OCI-LY1 (cell line): ENCODE results near the gene RAB22A.

Experiments
- H2AFZ ChIP-seq: fragments of 200-600 bp; sonication (generic), shearing (Covaris generic); 2 replicates; pipeline ENCODE4 v1.6.0; 2014; ENCODE audit warnings: antibody characterized with exemption, mild to moderate bottlenecking, low read length
- H3F3A ChIP-seq: fragments of 200-600 bp; sonication (generic), shearing (Covaris generic); 2 replicates; pipeline ENCODE4 v1.6.0; 2014; ENCODE audit warnings: mild to moderate bottlenecking, antibody characterized with exemption, low read length, moderate library complexity; ENCODE audit not compliant: insufficient read depth
- H3K27ac ChIP-seq: fragments of 200-600 bp; sonication (generic); 2 replicates; pipeline ENCODE4 v1.5.1; 2014; ENCODE audit warnings: low read length, mixed run types, mild to moderate bottlenecking, low read depth; ENCODE audit not compliant: poor library complexity, severe bottlenecking
- H3K27me3 ChIP-seq: fragments of 200-600 bp; sonication (generic); 2 replicates; pipeline ENCODE4 v1.6.0; 2014; ENCODE audit warnings: antibody characterized with exemption, mild to moderate bottlenecking, low read length, moderate library complexity; ENCODE audit not compliant: insufficient read depth
- H3K36me3 ChIP-seq: fragments of 200-600 bp; sonication (generic); 2 replicates; pipeline ENCODE4 v1.6.1; 2014; ENCODE audit warnings: mild to moderate bottlenecking, antibody characterized with exemption, low read length, moderate library complexity, mixed read lengths; ENCODE audit not compliant: insufficient read depth
- H3K4me1 ChIP-seq: fragments of 200-600 bp; sonication (generic); 2 replicates; pipeline ENCODE4 v1.5.1; 2014; ENCODE audit warnings: mild to moderate bottlenecking, low read length, moderate library complexity; ENCODE audit not compliant: insufficient read depth, severe bottlenecking
- H3K4me2 ChIP-seq: fragments of 200-600 bp; sonication (generic), shearing (Covaris generic); 2 replicates; pipeline ENCODE4 v1.6.1; 2014; ENCODE audit warnings: low read length
- H3K4me3 ChIP-seq: fragments of 200-600 bp; sonication (generic); 2 replicates; pipeline ENCODE4 v1.5.1; 2014; ENCODE audit warnings: low read length, low read depth, mild to moderate bottlenecking, mixed read lengths; ENCODE audit not compliant: poor library complexity, severe bottlenecking
- H3K79me2 ChIP-seq: fragments of 200-600 bp; shearing (Covaris generic); 2 replicates; pipeline ENCODE4 v1.6.1; 2016; ENCODE audit warnings: mixed run types, low read length, mixed read lengths; ENCODE audit not compliant: insufficient read depth
- H3K9ac ChIP-seq: fragments of 200-600 bp; sonication (generic), shearing (Covaris generic); 2 replicates; pipeline ENCODE4 v1.6.1; 2014; ENCODE audit warnings: mild to moderate bottlenecking, low read length, mixed read lengths
- H3K9me2 ChIP-seq: fragments of 200-600 bp; sonication (generic), shearing (Covaris generic); 2 replicates; pipeline ENCODE4 v1.6.1; 2014; ENCODE audit warnings: low read depth, mild to moderate bottlenecking, low read length, mixed read lengths
- H3K9me3 ChIP-seq: fragments of 200-600 bp; shearing (Covaris generic); 2 replicates; pipeline ENCODE4 v1.6.1; 2014; ENCODE audit warnings: low read length, mixed read lengths
- H4K20me1 ChIP-seq: fragments of 200-600 bp; sonication (generic), shearing (Covaris generic); 2 replicates; pipeline ENCODE4 v1.6.0; 2016; ENCODE audit warnings: mild to moderate bottlenecking, low read length; ENCODE audit not compliant: insufficient read depth
- CTCF ChIP-seq: fragments of 200-600 bp; sonication (generic), shearing (Covaris generic); IDR thresholded peaks from 2 replicates; pipeline ENCODE4 v1.5.1; 2017; ENCODE audit warnings: mild to moderate bottlenecking, antibody characterized with exemption, low read length, moderate library complexity, mixed read lengths
- EZH2 ChIP-seq: fragments of 200-600 bp; sonication (generic), shearing (Covaris generic); IDR thresholded peaks from 2 replicates; pipeline ENCODE4 v1.8.0; 2017; ENCODE audit warnings: borderline replicate concordance, mixed run types, mild to moderate bottlenecking, antibody characterized with exemption, low read length, moderate library complexity, mixed read lengths

Gene RAB22A

GRCh38 chr20:58308680-58309527, 611 bp upstream of the RAB22A start:
- Histone ChIP-seq H4K20me1 (no peaks in the 10 kb centered on the region), H3K4me3 (peak overlapping the region; percentile 80), H3K79me2 (peaks cover 12% of the 10 kb centered on the region), H3K9ac (peak overlapping the region; percentile 74), H3K4me2 (peak overlapping the region; percentile 74), H3K4me1 (peaks cover 61% of the 10 kb centered on the region), H3K27me3 (no peaks in the 10 kb centered on the region), H3K9me3 (no peaks in the 10 kb centered on the region), H3K9me2 (no peaks in the 10 kb centered on the region), H3F3A (no peaks in the 10 kb centered on the region), H3K27ac (peak overlapping the region; percentile 95), H2AFZ (no peak overlapping the region), H3K36me3 (peaks cover 28% of the 10 kb centered on the region)
- TF ChIP-seq CTCF (no peak), EZH2 (no peak)

GRCh38 chr20:58310291-58310782, 822 bp downstream of the RAB22A start:
- TF ChIP-seq EZH2 (no peak), CTCF (no peak)
- peaks cover 12% of the 10 kb centered on the region for H3K79me2 ChIP-seq
- no peaks in the 10 kb centered on the region for H3K27me3 ChIP-seq
- peaks cover 32% of the 10 kb centered on the region for H3K36me3 ChIP-seq
- no peaks in the 10 kb centered on the region for H3K9me2 ChIP-seq
- H3K4me2 ChIP-seq, result peak overlapping the region; percentile 91
- peak overlapping the region; percentile 77 for H3K4me3 ChIP-seq
- H3F3A ChIP-seq, result no peaks in the 10 kb centered on the region
- H2AFZ ChIP-seq, result no peak overlapping the region
- H3K9me3 ChIP-seq, result no peaks in the 10 kb centered on the region
- H3K9ac ChIP-seq, result peak overlapping the region; percentile 81
- H3K4me1 ChIP-seq, result peaks cover 61% of the 10 kb centered on the region
- H4K20me1 ChIP-seq, result no peaks in the 10 kb centered on the region
- H3K27ac ChIP-seq, result peak overlapping the region; percentile 3

- Histone ChIP-seq H4K20me1 (no peaks in the 10 kb centered on the region), H3K27ac (no peak overlapping the region), H3K9ac (no peak overlapping the region), H3F3A (no peaks in the 10 kb centered on the region), H3K9me3 (no peaks in the 10 kb centered on the region), H3K4me2 (no peak overlapping the region), H2AFZ (no peak overlapping the region), H3K4me1 (peaks cover 37% of the 10 kb centered on the region), H3K27me3 (no peaks in the 10 kb centered on the region), H3K36me3 (peaks cover 49% of the 10 kb centered on the region), H3K9me2 (no peaks in the 10 kb centered on the region), H3K4me3 (no peak overlapping the region), H3K79me2 (peaks cover 12% of the 10 kb centered on the region)
- no peak for TF ChIP-seq EZH2
- no peak for TF ChIP-seq CTCF
These were observed 3.3 kb downstream of the RAB22A start for GRCh38 chr20:58312836-58313235.
